Measurements from ENCODE around the gene SPG7.

The SPG7 gene

GRCh38 chr16:89482817-89483205 lies 25.4 kb upstream of the SPG7 start:
- peaks cover 70% of the 10 kb centered on the region for H4K20me1 ChIP-seq (ENCODE audit: insufficient read depth, low read length)
- H3K27ac ChIP-seq (ENCODE audit: low read length) = no peak overlapping the region
- H3K36me3 ChIP-seq (replicated peaks; ENCODE audit: insufficient read depth, low read length) = no peaks in the 10 kb centered on the region
- H3K9ac ChIP-seq (ENCODE audit: low read length) = no peak overlapping the region
- peaks cover 33% of the 10 kb centered on the region for H3K4me1 ChIP-seq (ENCODE audit: low read length)
- H3K27me3 ChIP-seq (replicated peaks; ENCODE audit: insufficient read depth, low read length) = no peaks in the 10 kb centered on the region
- TF ChIP-seq EZH2phosphoT487 (IDR thresholded peaks at IDR 0.05; ENCODE audit: low read length) = no peak
- peaks cover 100% of the 10 kb centered on the region for H3K79me2 ChIP-seq (ENCODE audit: low read length)
- H3K9me3 ChIP-seq (replicated peaks; ENCODE audit: insufficient read depth, low read length) = no peaks in the 10 kb centered on the region
- no peak overlapping the region for H2AFZ ChIP-seq (ENCODE audit: low read length)
- no peaks in the 10 kb centered on the region for H3K9me2 ChIP-seq (replicated peaks; ENCODE audit: insufficient read depth, low read length)
- no peak overlapping the region for H3K4me2 ChIP-seq (ENCODE audit: low read depth, low read length)
- no peak overlapping the region for H3K4me3 ChIP-seq (ENCODE audit: low read length)
- no peak for DNase-seq
- H3F3A ChIP-seq (ENCODE audit: insufficient read depth, low read length) = peaks cover 11% of the 10 kb centered on the region; the same call in 1 of the 2 replicates

- Histone ChIP-seq H3K4me3 (ENCODE audit: low read length) (no peak overlapping the region), H3K4me1 (ENCODE audit: low read length) (peaks cover 41% of the 10 kb centered on the region)
These were observed 24.1 kb upstream of the SPG7 start for GRCh38 chr16:89484041-89484501.

GRCh38 chr16:89484923-89485679 lies 23.1 kb upstream of the SPG7 start:
- Histone ChIP-seq H3K9me2 (replicated peaks; ENCODE audit: insufficient read depth, low read length) (no peaks in the 10 kb centered on the region), H3K4me2 (ENCODE audit: low read depth, low read length) (peak overlapping the region; percentile 32; the same call in 1 of the 2 replicates), H3F3A (ENCODE audit: insufficient read depth, low read length) (peaks cover 16% of the 10 kb centered on the region), H3K4me1 (ENCODE audit: low read length) (peaks cover 41% of the 10 kb centered on the region), H3K9ac (ENCODE audit: low read length) (no peak overlapping the region), H3K9me3 (replicated peaks; ENCODE audit: insufficient read depth, low read length) (no peaks in the 10 kb centered on the region), H3K79me2 (ENCODE audit: low read length) (peaks cover 93% of the 10 kb centered on the region), H3K36me3 (replicated peaks; ENCODE audit: insufficient read depth, low read length) (no peaks in the 10 kb centered on the region), H3K27me3 (replicated peaks; ENCODE audit: insufficient read depth, low read length) (no peaks in the 10 kb centered on the region), H3K4me3 (ENCODE audit: low read length) (no peak overlapping the region), H4K20me1 (ENCODE audit: insufficient read depth, low read length) (peaks cover 68% of the 10 kb centered on the region), H3K27ac (ENCODE audit: low read length) (peak overlapping the region; percentile 24; the same call in 1 of the 2 replicates), H2AFZ (ENCODE audit: low read length) (no peak overlapping the region)
- TF ChIP-seq EZH2 (optimal IDR thresholded peaks at IDR 0.05; ENCODE audit: low read depth, low read length) (no peak), CTCF (IDR thresholded peaks at IDR 0.05; ENCODE audit: low read length) (no peak), EZH2phosphoT487 (IDR thresholded peaks at IDR 0.05; ENCODE audit: low read length) (no peak)
- peak; percentile 46 for DNase-seq

More at GRCh38 chr16:89484041-89484501, 24.1 kb upstream of the SPG7 start:
- Histone ChIP-seq H3K27ac (ENCODE audit: low read length) (no peak overlapping the region), H3F3A (ENCODE audit: insufficient read depth, low read length) (peaks cover 16% of the 10 kb centered on the region), H3K36me3 (replicated peaks; ENCODE audit: insufficient read depth, low read length) (no peaks in the 10 kb centered on the region), H3K9ac (ENCODE audit: low read length) (no peak overlapping the region), H3K27me3 (replicated peaks; ENCODE audit: insufficient read depth, low read length) (no peaks in the 10 kb centered on the region), H3K79me2 (ENCODE audit: low read length) (peaks cover 100% of the 10 kb centered on the region), H3K9me2 (replicated peaks; ENCODE audit: insufficient read depth, low read length) (no peaks in the 10 kb centered on the region), H4K20me1 (ENCODE audit: insufficient read depth, low read length) (peaks cover 69% of the 10 kb centered on the region), H3K4me2 (ENCODE audit: low read depth, low read length) (peak overlapping the region; percentile 27), H2AFZ (ENCODE audit: low read length) (no peak overlapping the region), H3K9me3 (replicated peaks; ENCODE audit: insufficient read depth, low read length) (no peaks in the 10 kb centered on the region)
- DNase-seq = no peak
- TF ChIP-seq EZH2phosphoT487 (IDR thresholded peaks at IDR 0.05; ENCODE audit: low read length) = no peak
- TF ChIP-seq EZH2 (optimal IDR thresholded peaks at IDR 0.05; ENCODE audit: low read depth, low read length) = no peak
- no peak for TF ChIP-seq CTCF (IDR thresholded peaks at IDR 0.05; ENCODE audit: low read length)

Data from MM.1S (cell line).